K562 (cell line): Measurements from ENCODE around the gene CENPN. TPM values are rescaled to one million over a fixed set of nuclear protein-coding genes. Genes with fewer than 3 reads are reported as not detected.

Source experiments
- ATAC-seq: fragments of 200-7000 bp; cut with Tn5 transposase; 3 replicates; pipeline ENCODE4 v1.9.1; 2020; ENCODE audit warnings: moderate library complexity
- BruUV-seq: library from RNA; stranded (reverse); fragments of 400-500 nt; replicated peaks from 2 replicates; lab custom pipeline; 2021; lab: Mats Ljungman, UMichigan
- CTCF ChIA-PET: fragments of 300-600 bp; formaldehyde crosslinking; extraction: SDS; loops from one replicate; lab custom pipeline; 2021; ENCODE audit warnings: low intra/inter-chr PET ratio; lab: Yijun Ruan, JAX
- POLR2A ChIA-PET: fragments of 300-600, 350-650 bp; sonication (Branson Sonifier 250); formaldehyde crosslinking; extraction: SDS; loops from one replicate; lab custom pipeline; 2021; ENCODE audit warnings: antibody characterized with exemption, inconsistent platforms; lab: Yijun Ruan, JAX
- DNase-seq, 4 experiments: peaks; one replicate each; pipeline versions ENCODE4 v3.0.0 to v3.0.0-alpha.2; 2011 to 2018; ENCODE audit warnings: low spot score in 3 of 4, mixed read lengths in 3 of 4; ENCODE audit errors: extremely low read depth in 1 of 4
- FAIRE-seq: peaks from 2 replicates; lab custom pipeline; 2011; peaks lifted over from hg19 to GRCh38; lab: Jason Lieb, UNC
- H2AFZ ChIP-seq: 2 replicates; pipeline ENCODE4 v1.6.0; 2011; ENCODE audit warnings: low read depth, low read length, control low read depth, inconsistent platforms
- H3K27ac ChIP-seq: fragments of 200-600 bp; 3 replicates; pipeline ENCODE4 v1.8.0; 2011; ENCODE audit warnings: low read depth, mild to moderate bottlenecking, control low read depth, inconsistent platforms, low read length, moderate library complexity, mixed read lengths; ENCODE audit errors: extremely low read depth
- H3K27me3 ChIP-seq, 2 experiments: fragments of 300-600 bp in 1 of 2; 2 replicates in 1 of 2; 3 replicates in 1 of 2; pipeline versions ENCODE4 v1.6.0 to v1.8.0; 2011; ENCODE audit warnings: inconsistent platforms in 2 of 2, low read length in 2 of 2, mild to moderate bottlenecking in 1 of 2, mixed read lengths in 1 of 2, moderate library complexity in 1 of 2; ENCODE audit not compliant: control insufficient read depth in 2 of 2, insufficient read depth in 2 of 2
- H3K36me3 ChIP-seq: fragments of 300-600 bp; 3 replicates; pipeline ENCODE4 v1.8.0; 2011; ENCODE audit warnings: mild to moderate bottlenecking, low read length, inconsistent platforms; ENCODE audit not compliant: control insufficient read depth, insufficient read depth
- H3K4me1 ChIP-seq, 2 experiments: fragments of 200-600 bp in 1 of 2; replicated peaks in 1 of 2; 2 replicates in 1 of 2; 3 replicates in 1 of 2; pipeline versions ENCODE4 v1.5.1 to v1.8.0; 2011; ENCODE audit warnings: inconsistent platforms in 2 of 2, low read length in 2 of 2, mild to moderate bottlenecking in 1 of 2, mixed read lengths in 1 of 2, moderate library complexity in 1 of 2; ENCODE audit not compliant: control insufficient read depth in 2 of 2, insufficient read depth in 2 of 2
- H3K4me2 ChIP-seq: 2 replicates; pipeline ENCODE4 v1.6.1; 2011; ENCODE audit warnings: low read length, control low read depth, inconsistent platforms, mixed read lengths; ENCODE audit not compliant: insufficient read depth
- H3K4me3 ChIP-seq: fragments of 200-600 bp; sonication (generic), shearing (Covaris generic); 2 replicates; pipeline ENCODE4 v1.5.1; 2016; ENCODE audit warnings: control low read depth, inconsistent platforms
- H3K79me2 ChIP-seq: fragments of 200-600 bp; 3 replicates; pipeline ENCODE4 v1.8.0; 2011; ENCODE audit warnings: low read length, inconsistent platforms; ENCODE audit not compliant: control insufficient read depth, insufficient read depth
- H3K9ac ChIP-seq, 2 experiments: 2 replicates each; pipeline versions ENCODE4 v1.6.0 to v1.6.1; 2011; ENCODE audit warnings: low read depth in 2 of 2, low read length in 2 of 2, control low read depth in 1 of 2, inconsistent platforms in 1 of 2, mild to moderate bottlenecking in 1 of 2, mixed read lengths in 1 of 2; ENCODE audit not compliant: insufficient read depth in 1 of 2
- H3K9me1 ChIP-seq: one replicate; pipeline ENCODE4 v1.6.0; 2011; ENCODE audit warnings: inconsistent platforms, mild to moderate bottlenecking, low read length, moderate library complexity; ENCODE audit not compliant: control insufficient read depth, insufficient read depth
- H3K9me3 ChIP-seq: replicated peaks from 2 replicates; pipeline ENCODE4 v1.5.1; 2011; ENCODE audit warnings: low read depth, low read length, inconsistent platforms; ENCODE audit not compliant: control insufficient read depth, insufficient read depth
- H4K20me1 ChIP-seq: replicated peaks from 2 replicates; pipeline ENCODE4 v1.6.1; 2011; ENCODE audit warnings: low read length, inconsistent platforms, mixed read lengths; ENCODE audit not compliant: control insufficient read depth, insufficient read depth
- HNRNPLL ChIP-seq: fragments of 200-400 bp; formaldehyde crosslinking; IDR thresholded peaks from 2 replicates; pipeline ENCODE4 v1.6.1; 2017; ENCODE audit warnings: low read length, low read depth, mild to moderate bottlenecking; ENCODE audit not compliant: poor library complexity, severe bottlenecking
- KDM4B ChIP-seq, 2 experiments: fragments of 450-650 bp in 1 of 2; sonication (generic) in 1 of 2; IDR thresholded peaks; 2 replicates each; pipeline ENCODE4 v1.6.1; 2016 to 2017; ENCODE audit warnings: borderline replicate concordance in 2 of 2, antibody characterized with exemption in 1 of 2, low read depth in 1 of 2, mild to moderate bottlenecking in 1 of 2
- ZNF77 ChIP-seq: fragments of 250-450 bp; sonication (Bioruptor Pico); IDR thresholded peaks from 2 replicates; pipeline ENCODE4 v1.5.0; 2020
- ZNF780A ChIP-seq: fragments of 250-450 bp; sonication (Bioruptor Pico); IDR thresholded peaks from 2 replicates; pipeline ENCODE4 v1.5.0; 2021; ENCODE audit warnings: mild to moderate bottlenecking
- WGBS: fragments of 100-300 bp; shearing (Covaris generic); methylation state at CpG from one replicate; pipeline ENCODE4 v1.1.6; 2016; ENCODE audit warnings: low coverage, mixed read lengths; ENCODE audit not compliant: insufficient coverage; ENCODE audit errors: missing lambda C conversion rate; 5-methylcytosine and 5-hydroxymethylcytosine counted together
- in situ Hi-C: fragments of 300-500 bp; cut with MboI; formaldehyde crosslinking; loops from 4 replicates; pipeline ENCODE4 v1.15.0; 2018; ENCODE audit warnings: inconsistent platforms, mixed read lengths
- intact Hi-C: fragments of 100-400 bp; cut with micrococcal nuclease; formaldehyde crosslinking; loops from 2 replicates; pipeline ENCODE4 v1.14.2; 2022
- polyA plus RNA-seq, 8 experiments: library from polyadenylated mRNA; depleted of rRNA in 4 of 8; stranded (reverse) in 5 of 8; unstranded in 3 of 8; fragments of >200 nt; fragmentation: Nextera tagmentation in 2 of 8; fragmentation: Illumina TruSeq in 1 of 8; extraction: Ambion mirVana in 2 of 8; extraction: Trizol in 1 of 8; gene quantifications; 2 replicates each; pipeline versions ENCODE4 v1.2.1 to v1.2.3, GENCODE V29; 2011 to 2014; ENCODE audit warnings: inconsistent platforms in 1 of 8, missing spikeins in 1 of 8
- total RNA-seq, 7 experiments: library from RNA; depleted of rRNA in 6 of 7; stranded (reverse); fragments of >200 nt in 6 of 7; fragmentation: Illumina TruSeq in 2 of 7; extraction: Trizol in 2 of 7; gene quantifications; 2 replicates each; pipeline versions ENCODE4 v1.2.1 to v1.2.3, GENCODE V29; 2011 to 2021; ENCODE audit warnings: low replicate concordance in 1 of 7

Gene CENPN
- total and polyA plus RNA-seq, 9 of the 15 experiments (the other 6 are each of a cell fraction or from before 2014, with no cell fraction given), result 92.3 to 384 (median 140) TPM

DNA sequence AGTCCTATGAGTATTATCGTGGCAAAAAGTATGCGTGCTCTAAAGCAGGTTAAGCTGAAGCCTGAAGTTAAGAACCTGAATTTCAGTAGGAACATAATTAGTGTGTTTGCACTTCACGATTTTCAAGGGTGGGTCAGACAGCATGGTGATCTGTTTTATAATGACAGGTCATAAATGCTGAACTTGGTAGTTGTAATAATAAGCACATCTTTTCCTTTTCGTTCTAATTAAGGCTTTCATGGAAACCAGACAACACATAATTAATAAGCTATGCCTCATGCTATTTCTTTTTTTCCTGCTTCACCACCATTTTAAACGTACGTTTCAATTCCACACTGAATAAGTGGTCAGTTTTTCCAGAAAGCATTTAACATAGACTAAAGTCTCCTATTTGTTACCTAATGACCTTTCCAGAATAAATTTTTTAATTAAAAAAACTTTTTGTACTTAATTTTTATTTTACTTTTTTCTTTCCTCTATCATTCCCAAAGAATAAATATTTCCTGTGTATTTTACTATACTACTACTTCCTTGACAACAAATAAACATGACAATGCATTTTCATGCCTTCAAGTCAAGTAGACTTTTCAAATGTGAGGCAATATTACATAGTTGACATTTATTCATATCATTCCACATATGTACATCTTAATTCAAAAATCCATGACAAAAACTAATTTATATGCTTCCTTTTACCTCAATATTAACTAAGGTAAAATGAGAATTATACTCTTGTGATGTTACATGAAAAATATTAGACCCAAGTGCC is 22.7 kb upstream of the CENPN start:
- Histone ChIP-seq H3K4me2 (no peak overlapping the region), H3K27me3 (no peaks in the 10 kb centered on the region)
- ATAC-seq, result no peak

DNA sequence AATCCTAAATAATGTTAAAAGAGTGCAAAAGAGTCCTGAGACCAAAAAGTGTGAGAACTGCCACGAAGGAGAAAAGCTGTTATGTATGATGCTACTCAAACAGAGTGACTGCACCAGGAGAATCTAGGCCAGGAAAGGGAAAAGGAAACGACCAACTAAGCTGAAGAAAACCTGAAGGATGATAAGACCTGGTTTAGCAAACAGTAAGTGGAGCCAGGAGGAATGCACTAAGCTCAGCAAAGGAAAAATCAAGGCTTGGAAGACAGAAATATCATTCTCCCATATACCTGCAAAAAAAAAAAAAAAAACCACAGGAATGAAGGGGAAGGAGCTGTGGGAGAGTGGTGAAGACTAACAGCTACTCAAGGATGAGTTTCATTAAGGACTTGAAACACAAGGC is 21.4 kb upstream of the CENPN start:
- in situ Hi-C loops, result no loop called here
- no peak overlapping the region for H3K27ac ChIP-seq
- FAIRE-seq (no peak), ATAC-seq (no peak), DNase-seq (no peak)
- no peak overlapping the region for H2AFZ ChIP-seq
- H3K9me3 ChIP-seq, result no peaks in the 10 kb centered on the region
- TF ChIP-seq ZNF780A (CRISPR knock-in tag), result no peak
- TF ChIP-seq HNRNPLL, result no peak
- TF ChIP-seq KDM4B (IDR thresholded peaks at IDR 0.05; ENCODE audit: borderline replicate concordance in 2 of 2, low read depth in 1 of 2), result no peak
- no peak overlapping the region for H3K9ac ChIP-seq
- H3K4me3 ChIP-seq, result no peak overlapping the region
- H3K9me1 ChIP-seq, result no peaks in the 10 kb centered on the region
- no peaks in the 10 kb centered on the region for H3K27me3 ChIP-seq
- 46% methylated on average over 2 of the region's 2 CpGs for WGBS
- H4K20me1 ChIP-seq, result peaks cover 11% of the 10 kb centered on the region; the same call in 1 of the 2 replicates
- peaks cover 27% of the 10 kb centered on the region; the same call in 2 of the 3 replicates for H3K36me3 ChIP-seq
- no peaks in the 10 kb centered on the region for H3K4me1 ChIP-seq
- H3K4me2 ChIP-seq, result no peak overlapping the region
- peaks cover 63% of the 10 kb centered on the region for H3K79me2 ChIP-seq
- intact Hi-C loops, result no loop called here
- ChIA-PET CTCF (no interaction called here), POLR2A (interaction anchor here (0.6 to 1.1 kb wide), 2 partner anchors 11 to 23 kb away, joined by 3 to 5 read pairs; no protein-coding TSS in a partner anchor)
- no TSS peak for BruUV-seq

More for the DNA sequence above, 22.7 kb upstream of the CENPN start:
- H3K79me2 ChIP-seq, result peaks cover 56% of the 10 kb centered on the region
- ChIA-PET POLR2A (interaction anchor here (1.0 kb wide), 1 partner anchor 12 kb away, joined by 3 read pairs; no protein-coding TSS in a partner anchor), CTCF (no interaction called here)
- H4K20me1 ChIP-seq, result peaks cover 11% of the 10 kb centered on the region; the same call in 1 of the 2 replicates
- H3K36me3 ChIP-seq, result peaks cover 34% of the 10 kb centered on the region; the same call in 2 of the 3 replicates
- intact Hi-C loops (no loop called here), in situ Hi-C loops (no loop called here)
- H2AFZ ChIP-seq, result no peak overlapping the region
- no peak overlapping the region for H3K27ac ChIP-seq
- H3K9me1 ChIP-seq, result no peaks in the 10 kb centered on the region
- no peak overlapping the region for H3K9ac ChIP-seq
- H3K9me3 ChIP-seq, result no peaks in the 10 kb centered on the region
- no peaks in the 10 kb centered on the region for H3K4me1 ChIP-seq
- no TSS peak for BruUV-seq
- no peak for FAIRE-seq
- no peak overlapping the region for H3K4me3 ChIP-seq
- DNase-seq, result no peak
- TF ChIP-seq ZNF77, result no peak
- TF ChIP-seq, all 486 proteins: peak for 0
- 90% methylated on average over 6 of the region's 6 CpGs for WGBS
